ENCODE data around the gene PLEKHA5. TPM values are rescaled to one million over a fixed set of nuclear protein-coding genes. Genes with fewer than 3 reads are reported as not detected.

The PLEKHA5 gene
- total RNA-seq, 2 donors from 2014 or later: 24.4 to 41.7 TPM

DNA sequence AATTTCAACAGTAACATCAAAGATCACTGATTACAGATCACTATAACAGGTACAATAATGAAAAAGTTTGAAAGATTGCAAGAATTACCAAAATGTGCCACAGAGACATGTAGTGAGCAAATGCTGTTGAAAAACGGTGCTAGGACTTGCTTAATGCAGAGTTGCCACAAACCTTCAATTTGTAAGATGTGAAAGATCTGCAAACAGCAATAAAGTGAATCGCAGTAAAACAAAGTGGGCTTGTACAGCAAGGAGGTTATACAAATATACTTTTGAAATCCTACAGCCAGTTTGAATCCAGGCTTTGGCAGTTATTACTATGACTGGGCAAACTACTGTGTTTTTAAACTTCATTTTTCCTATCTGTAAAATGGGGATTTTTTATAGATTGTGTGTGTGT lies 1.0 kb upstream of the PLEKHA5 start:
- no peak for DNase-seq (ENCODE audit: low spot score)
- Histone ChIP-seq H3K9me3 (no peaks in the 10 kb centered on the region), H3K4me3 (no peak overlapping the region), H3K36me3 (no peaks in the 10 kb centered on the region), H3K27me3 (replicated peaks; ENCODE audit: insufficient read depth) (no peaks in the 10 kb centered on the region), H3K4me1 (replicated peaks) (no peaks in the 10 kb centered on the region), H3K27ac (peak overlapping the region in 1 of 2 donors; percentile 92)
- 28% methylated on average over 2 of the region's 2 CpGs for WGBS
- TF ChIP-seq, protein P1, sequence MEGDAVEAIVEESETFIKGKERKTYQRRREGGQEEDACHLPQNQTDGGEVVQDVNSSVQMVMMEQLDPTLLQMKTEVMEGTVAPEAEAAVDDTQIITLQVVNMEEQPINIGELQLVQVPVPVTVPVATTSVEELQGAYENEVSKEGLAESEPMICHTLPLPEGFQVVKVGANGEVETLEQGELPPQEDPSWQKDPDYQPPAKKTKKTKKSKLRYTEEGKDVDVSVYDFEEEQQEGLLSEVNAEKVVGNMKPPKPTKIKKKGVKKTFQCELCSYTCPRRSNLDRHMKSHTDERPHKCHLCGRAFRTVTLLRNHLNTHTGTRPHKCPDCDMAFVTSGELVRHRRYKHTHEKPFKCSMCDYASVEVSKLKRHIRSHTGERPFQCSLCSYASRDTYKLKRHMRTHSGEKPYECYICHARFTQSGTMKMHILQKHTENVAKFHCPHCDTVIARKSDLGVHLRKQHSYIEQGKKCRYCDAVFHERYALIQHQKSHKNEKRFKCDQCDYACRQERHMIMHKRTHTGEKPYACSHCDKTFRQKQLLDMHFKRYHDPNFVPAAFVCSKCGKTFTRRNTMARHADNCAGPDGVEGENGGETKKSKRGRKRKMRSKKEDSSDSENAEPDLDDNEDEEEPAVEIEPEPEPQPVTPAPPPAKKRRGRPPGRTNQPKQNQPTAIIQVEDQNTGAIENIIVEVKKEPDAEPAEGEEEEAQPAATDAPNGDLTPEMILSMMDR (IDR thresholded peaks at IDR 0.05): no peak
- TF ChIP-seq POLR2A (IDR thresholded peaks at IDR 0.05): no peak
- TF ChIP-seq POLR2AphosphoS5 (IDR thresholded peaks at IDR 0.05): no peak
- intact Hi-C loops (cut with DNase I): no loop called here

DNA sequence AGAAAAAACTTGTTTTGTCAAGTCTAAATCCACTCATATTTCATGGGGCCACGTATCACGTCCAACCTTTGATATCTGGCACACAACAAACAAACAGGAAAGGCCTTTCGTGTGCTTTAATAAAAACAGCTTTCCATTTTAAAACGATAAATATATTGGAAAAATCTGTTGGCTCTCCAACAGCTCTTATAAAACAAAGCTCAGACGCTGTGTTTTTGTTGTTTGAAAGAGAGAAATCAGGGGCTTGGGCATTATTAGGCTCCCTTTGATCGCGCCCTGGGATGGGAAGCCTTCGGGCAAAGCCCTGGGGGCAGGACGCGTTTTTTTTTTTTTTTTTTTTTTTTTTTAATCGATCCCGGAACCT lies 429 bp upstream of the PLEKHA5 start:
- H3K9me3 ChIP-seq: no peaks in the 10 kb centered on the region
- H3K36me3 ChIP-seq: no peaks in the 10 kb centered on the region
- no peak for DNase-seq (ENCODE audit: low spot score)
- intact Hi-C loops (cut with DNase I): no loop called here
- H3K4me1 ChIP-seq (replicated peaks): no peaks in the 10 kb centered on the region
- H3K27me3 ChIP-seq (replicated peaks; ENCODE audit: insufficient read depth): no peaks in the 10 kb centered on the region
- peak overlapping the region; percentile 86 to 93 for H3K4me3 ChIP-seq
- peak; percentile 9 for TF ChIP-seq POLR2AphosphoS5 (IDR thresholded peaks at IDR 0.05)
- no peak for TF ChIP-seq POLR2A (IDR thresholded peaks at IDR 0.05)
- under 1% methylated on average over 12 of the region's 12 CpGs for WGBS
- H3K27ac ChIP-seq: peak overlapping the region; percentile 73 to 92

DNA sequence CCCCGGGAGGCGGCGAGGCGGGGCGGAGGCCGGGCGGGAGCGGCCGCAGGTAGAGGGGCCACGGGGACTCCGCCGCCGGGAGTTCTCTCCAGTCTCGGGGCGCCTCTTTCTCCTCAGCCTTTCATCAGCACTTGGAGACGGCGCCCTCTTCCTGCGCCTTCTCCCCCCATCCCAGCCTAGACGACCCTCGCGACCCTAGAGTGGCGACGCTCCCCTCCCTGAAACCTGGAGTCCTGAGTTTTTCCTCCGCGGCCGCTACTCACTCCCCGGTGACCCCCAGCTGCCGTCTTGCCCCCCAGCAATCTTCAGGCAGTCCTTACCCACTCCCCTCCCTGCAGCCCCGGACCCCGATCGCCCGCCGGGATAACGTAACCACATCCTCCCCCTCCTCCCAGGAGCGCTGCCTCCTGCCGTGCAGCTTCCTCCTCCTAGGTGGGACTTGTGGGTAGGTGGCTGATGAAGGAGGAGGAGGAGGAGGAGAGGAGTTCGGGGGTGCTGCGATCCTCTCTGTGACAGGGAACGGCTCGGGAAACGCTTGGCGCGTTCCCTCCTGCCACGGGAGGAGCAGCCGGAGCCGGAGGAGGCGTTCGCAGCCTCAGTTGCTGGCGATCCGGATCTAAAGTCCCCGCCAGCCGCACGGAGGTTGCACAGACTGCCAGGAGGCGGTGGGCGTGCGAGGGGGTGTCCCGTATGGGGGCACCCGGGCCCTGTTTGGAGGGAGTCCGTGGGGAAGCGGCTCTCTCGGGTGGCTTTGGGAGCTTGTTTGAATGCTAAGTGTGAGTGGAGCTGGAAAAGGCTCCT lies 891 bp downstream of the PLEKHA5 start:
- Histone ChIP-seq H3K36me3 (no peaks in the 10 kb centered on the region), H3K4me1 (replicated peaks) (no peaks in the 10 kb centered on the region), H3K27ac (peak overlapping the region; percentile 92 to 94), H3K4me3 (peak overlapping the region; percentile 86 to 93), H3K9me3 (no peaks in the 10 kb centered on the region), H3K27me3 (replicated peaks; ENCODE audit: insufficient read depth) (no peaks in the 10 kb centered on the region)
- TF ChIP-seq, protein P1 (IDR thresholded peaks at IDR 0.05): no peak
- peak; percentile 8 for TF ChIP-seq POLR2A (IDR thresholded peaks at IDR 0.05)
- intact Hi-C loops (cut with DNase I): no loop called here
- WGBS: 1% methylated on average over 61 of the region's 61 CpGs
- DNase-seq (ENCODE audit: low spot score): peak; percentile 35

DNA sequence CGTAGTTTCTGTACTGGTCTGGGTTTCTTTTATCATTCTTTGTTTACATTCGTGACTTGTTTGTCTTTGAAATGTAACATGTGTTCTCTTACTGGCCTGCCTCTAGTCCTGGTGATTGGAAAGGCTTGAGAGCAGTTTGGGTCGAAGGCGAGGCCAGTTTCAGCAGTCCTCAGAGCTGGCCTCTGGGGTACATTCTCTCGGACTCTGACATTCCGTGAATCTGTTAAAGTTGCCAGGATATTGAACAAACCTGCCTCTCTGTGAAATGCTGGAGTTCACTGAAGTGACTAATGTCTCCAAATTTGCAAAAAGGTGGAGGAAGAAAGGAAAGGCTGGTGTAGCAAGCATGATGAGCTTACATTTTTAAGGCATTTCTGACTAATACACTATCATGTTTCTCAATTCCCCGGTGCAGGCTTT lies 1.5 kb downstream of the PLEKHA5 start:
- peak; percentile 15 for DNase-seq (ENCODE audit: low spot score)
- H3K27ac ChIP-seq: peak overlapping the region; percentile 92 to 94
- intact Hi-C loops (cut with DNase I): no loop called here
- no peaks in the 10 kb centered on the region for H3K9me3 ChIP-seq
- 2% methylated on average over 7 of the region's 7 CpGs for WGBS
- H3K4me3 ChIP-seq: peak overlapping the region; percentile 86 to 93
- no peaks in the 10 kb centered on the region for H3K27me3 ChIP-seq (replicated peaks; ENCODE audit: insufficient read depth)
- no peaks in the 10 kb centered on the region for H3K36me3 ChIP-seq
- TF ChIP-seq POLR2A (IDR thresholded peaks at IDR 0.05) (no peak), POLR2AphosphoS5 (IDR thresholded peaks at IDR 0.05) (peak; percentile 27)
- H3K4me1 ChIP-seq (replicated peaks): no peaks in the 10 kb centered on the region

DNA sequence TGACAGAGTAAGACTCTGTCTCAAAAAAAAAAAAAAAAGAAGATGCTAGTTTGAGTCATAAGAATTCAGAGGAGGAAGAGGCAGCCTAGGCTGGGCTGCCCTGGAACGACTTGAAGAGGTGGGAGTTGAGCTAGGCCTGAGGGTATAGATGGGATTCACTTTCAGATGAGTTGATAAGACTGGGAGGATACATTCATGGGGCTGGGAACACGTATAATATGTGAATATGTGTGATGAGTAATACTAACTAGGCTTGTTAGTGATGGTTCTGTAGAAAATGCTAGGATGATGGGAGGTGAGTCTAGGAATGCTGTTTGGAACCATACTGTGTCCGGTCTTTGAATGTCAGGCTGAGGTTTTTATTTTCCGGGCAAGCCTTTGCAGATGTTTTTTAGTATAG lies 9.0 kb downstream of the PLEKHA5 start:
- Histone ChIP-seq H3K4me1 (replicated peaks) (no peaks in the 10 kb centered on the region), H3K36me3 (no peaks in the 10 kb centered on the region), H3K4me3 (no peak overlapping the region), H3K27ac (no peak overlapping the region), H3K9me3 (no peaks in the 10 kb centered on the region), H3K27me3 (replicated peaks; ENCODE audit: insufficient read depth) (no peaks in the 10 kb centered on the region)
- WGBS: 85% methylated on average over 4 of the region's 4 CpGs
- TF ChIP-seq POLR2A (IDR thresholded peaks at IDR 0.05) (no peak), POLR2AphosphoS5 (IDR thresholded peaks at IDR 0.05) (no peak)
- TF ChIP-seq, protein P1 (IDR thresholded peaks at IDR 0.05): no peak
- intact Hi-C loops (cut with DNase I): no loop called here
- DNase-seq (ENCODE audit: low spot score): no peak

DNA sequence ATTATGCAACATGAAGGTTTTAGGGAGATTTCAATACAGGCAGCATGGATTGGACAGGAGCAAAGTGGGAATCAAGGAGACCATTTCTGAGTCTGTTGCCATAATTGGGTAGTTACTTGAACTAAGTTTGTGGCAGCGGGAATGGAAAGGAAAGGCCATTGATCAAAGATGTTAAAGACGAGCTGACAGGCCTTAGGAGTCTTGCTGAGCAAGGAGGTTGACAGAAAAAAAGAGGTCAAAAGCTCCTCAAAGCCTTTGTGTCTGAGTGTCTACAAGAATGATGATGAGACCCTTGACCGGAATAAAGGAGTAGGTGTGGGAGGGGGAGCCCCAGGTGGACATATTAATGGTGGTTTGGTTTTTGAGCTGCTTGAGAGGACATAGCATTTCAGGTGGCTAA lies 9.4 kb downstream of the PLEKHA5 start:
- WGBS: 96% methylated on average over 3 of the region's 3 CpGs
- TF ChIP-seq, protein P1 (IDR thresholded peaks at IDR 0.05): no peak
- TF ChIP-seq POLR2A (IDR thresholded peaks at IDR 0.05) (no peak), POLR2AphosphoS5 (IDR thresholded peaks at IDR 0.05) (no peak)
- no peak overlapping the region for H3K27ac ChIP-seq
- no peaks in the 10 kb centered on the region for H3K9me3 ChIP-seq
- H3K4me3 ChIP-seq: no peak overlapping the region
- no peaks in the 10 kb centered on the region for H3K27me3 ChIP-seq (replicated peaks; ENCODE audit: insufficient read depth)
- intact Hi-C loops (cut with DNase I): no loop called here
- H3K4me1 ChIP-seq (replicated peaks): no peaks in the 10 kb centered on the region
- DNase-seq (ENCODE audit: low spot score): no peak
- no peaks in the 10 kb centered on the region for H3K36me3 ChIP-seq
